H1 (cell line): Measurements from ENCODE around the gene DEFB123. TPM values are rescaled to one million over a fixed set of nuclear protein-coding genes. Genes with fewer than 3 reads are reported as not detected.

Source experiments
- BCL11A ChIP-seq, 2 experiments: IDR thresholded peaks; one replicate each; pipeline ENCODE4 v1.6.1; 2011; ENCODE audit warnings: low read depth in 2 of 2, low read length in 2 of 2, mild to moderate bottlenecking in 2 of 2
- CBX5 ChIP-seq: fragments of 300-800, 300-1000 bp; sonication (generic); IDR thresholded peaks from 2 replicates; pipeline ENCODE4 v1.7.1; 2016; ENCODE audit warnings: antibody characterized with exemption, low read length, low read depth
- CEBPB ChIP-seq: IDR thresholded peaks from 2 replicates; pipeline ENCODE4 v1.6.1; 2012; ENCODE audit warnings: low read depth, low read length
- EZH2 ChIP-seq: fragments of 200-600 bp; sonication (generic); IDR thresholded peaks from 2 replicates; pipeline ENCODE4 v1.7.1; 2012; ENCODE audit warnings: low read depth, mild to moderate bottlenecking, moderate library complexity, low read length, inconsistent platforms; ENCODE audit not compliant: severe bottlenecking
- KDM5A ChIP-seq: fragments of 200-600 bp; IDR thresholded peaks from 2 replicates; pipeline ENCODE4 v1.7.1; 2012; ENCODE audit warnings: mild to moderate bottlenecking, low read length, inconsistent platforms, mixed read lengths
- POLR2AphosphoS5 ChIP-seq: IDR thresholded peaks from 2 replicates; pipeline ENCODE4 v1.6.1; 2011; ENCODE audit warnings: low read depth, low read length
- RAD21 ChIP-seq, 2 experiments: IDR thresholded peaks in 1 of 2; conservative IDR thresholded peaks in 1 of 2; 2 replicates each; pipeline ENCODE4 v1.6.1; 2011; ENCODE audit warnings: low read depth in 2 of 2, low read length in 2 of 2, improper control_type of control experiment in 1 of 2, inconsistent platforms in 1 of 2, mild to moderate bottlenecking in 1 of 2, moderate library complexity in 1 of 2
- SP1 ChIP-seq: IDR thresholded peaks from 2 replicates; pipeline ENCODE4 v1.6.1; 2011; ENCODE audit warnings: low read depth, low read length
- SP4 ChIP-seq: IDR thresholded peaks from 2 replicates; pipeline ENCODE4 v1.6.1; 2012; ENCODE audit warnings: low read length, inconsistent platforms
- polyA plus RNA-seq, 7 experiments: library from polyadenylated mRNA; depleted of rRNA in 3 of 7; stranded (reverse) in 5 of 7; unstranded in 2 of 7; fragments of >200 nt in 5 of 7; fragments of 200-250 nt in 2 of 7; gene quantifications; 1 replicate in 5 of 7; 2 replicates in 1 of 7; 4 replicates in 1 of 7; pipeline versions ENCODE4 v1.2.1 to v1.2.3, GENCODE V29; 2011 to 2013; ENCODE audit warnings: missing spikeins in 2 of 7, mixed read lengths in 2 of 7
- total RNA-seq: library from RNA; stranded (reverse); fragmentation: NEBNext Ultra II Directional; extraction: Animal tissue kit (Norgen Biotek cat#: 25700); gene quantifications from 2 replicates; pipeline ENCODE4 v1.2.1, GENCODE V29; 2021
- TF ChIP-seq, protein P1 (sequence below), 3 experiments: IDR thresholded peaks; 1 replicate in 2 of 3; 2 replicates in 1 of 3; pipeline versions ENCODE4 v1.5.1 to v1.6.1; 2011; ENCODE audit warnings: low read length in 3 of 3, mild to moderate bottlenecking in 3 of 3, inconsistent platforms in 2 of 3, low read depth in 1 of 3, moderate library complexity in 1 of 3; ENCODE audit not compliant: insufficient read depth in 1 of 3; ENCODE audit errors: control extremely low read depth in 1 of 3

The DEFB123 gene
- total and polyA plus RNA-seq, 2 of the 8 experiments (the other 6 are each of a cell fraction or from before 2014, with no cell fraction given), result not detected

DNA sequence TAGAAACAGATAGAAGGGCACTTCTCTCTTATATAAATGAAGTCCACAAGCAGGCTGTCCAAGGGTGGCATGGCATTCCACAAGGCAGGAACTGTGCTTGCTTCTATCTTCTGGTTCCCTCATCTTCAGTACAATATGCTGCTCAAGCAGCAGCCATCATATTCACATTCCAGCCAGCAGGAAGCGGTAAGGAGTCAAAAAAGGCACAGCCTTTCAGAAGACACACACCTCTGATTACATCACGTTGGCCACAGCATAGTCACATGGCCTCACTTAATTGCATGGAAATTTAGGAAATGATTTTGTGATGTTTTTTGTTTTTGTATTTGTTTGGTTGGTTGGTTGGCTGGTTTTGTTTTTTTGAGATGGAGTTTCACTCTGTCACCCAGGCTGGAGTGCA lies 53.7 kb downstream of the DEFB123 start (continued):
- no peak for TF ChIP-seq CBX5
- no peak for TF ChIP-seq SP4
- TF ChIP-seq BCL11A (IDR thresholded peaks at IDR 0.05; ENCODE audit: low read depth in 2 of 2, low read length in 2 of 2), result no peak
- no peak for TF ChIP-seq EZH2
- TF ChIP-seq, protein P1, sequence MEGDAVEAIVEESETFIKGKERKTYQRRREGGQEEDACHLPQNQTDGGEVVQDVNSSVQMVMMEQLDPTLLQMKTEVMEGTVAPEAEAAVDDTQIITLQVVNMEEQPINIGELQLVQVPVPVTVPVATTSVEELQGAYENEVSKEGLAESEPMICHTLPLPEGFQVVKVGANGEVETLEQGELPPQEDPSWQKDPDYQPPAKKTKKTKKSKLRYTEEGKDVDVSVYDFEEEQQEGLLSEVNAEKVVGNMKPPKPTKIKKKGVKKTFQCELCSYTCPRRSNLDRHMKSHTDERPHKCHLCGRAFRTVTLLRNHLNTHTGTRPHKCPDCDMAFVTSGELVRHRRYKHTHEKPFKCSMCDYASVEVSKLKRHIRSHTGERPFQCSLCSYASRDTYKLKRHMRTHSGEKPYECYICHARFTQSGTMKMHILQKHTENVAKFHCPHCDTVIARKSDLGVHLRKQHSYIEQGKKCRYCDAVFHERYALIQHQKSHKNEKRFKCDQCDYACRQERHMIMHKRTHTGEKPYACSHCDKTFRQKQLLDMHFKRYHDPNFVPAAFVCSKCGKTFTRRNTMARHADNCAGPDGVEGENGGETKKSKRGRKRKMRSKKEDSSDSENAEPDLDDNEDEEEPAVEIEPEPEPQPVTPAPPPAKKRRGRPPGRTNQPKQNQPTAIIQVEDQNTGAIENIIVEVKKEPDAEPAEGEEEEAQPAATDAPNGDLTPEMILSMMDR (IDR thresholded peaks at IDR 0.05; ENCODE audit: control extremely low read depth in 1 of 3, insufficient read depth in 1 of 3, low read depth in 1 of 3, low read length in 3 of 3), result peak; percentile 3 to 77 (median 55)
- TF ChIP-seq KDM5A, result no peak
- TF ChIP-seq POLR2AphosphoS5, result no peak
- no peak for TF ChIP-seq SP1
- 0 out of 2 replicates have a peak, but pooled peaks have one; percentile 8 for TF ChIP-seq CEBPB
- peak in 1 of 2 experiments; percentile 22; a peak in 1 of 4 replicates for TF ChIP-seq RAD21 (IDR thresholded peaks at IDR 0.05 in 1 of 2, conservative IDR thresholded peaks at IDR 0.05 in 1 of 2; ENCODE audit: low read depth in 2 of 2, low read length in 2 of 2)
